Activated naive CD4-positive, alpha-beta T cell treated with anti-CD3 and anti-CD28 coated beads for 36 hours (primary cell): ENCODE measurements around the gene LRPAP1. TPM values are rescaled to one million over a fixed set of nuclear protein-coding genes. Genes with fewer than 3 reads are reported as not detected.

Source experiments
- CTCF ChIA-PET: fragments of 350-600 bp; sonication (Branson Sonifier 250); formaldehyde crosslinking; loops from one replicate; lab custom pipeline; 2021; ENCODE audit warnings: antibody characterized with exemption; lab: Charles Lee
- DNase-seq: peaks from one replicate; pipeline ENCODE4 v3.0.0-alpha.2; 2020
- H3K27ac Mint-ChIP-seq: one replicate; pipeline ENCODE4 v1.8.0; 2021; ENCODE audit warnings: mild to moderate bottlenecking, mixed read lengths
- H3K27me3 Mint-ChIP-seq: one replicate; pipeline ENCODE4 v1.8.0; 2021; ENCODE audit warnings: low read depth, mixed read lengths
- H3K36me3 Mint-ChIP-seq: one replicate; pipeline ENCODE4 v1.8.0; 2021; ENCODE audit warnings: low read depth, mixed read lengths
- H3K4me1 Mint-ChIP-seq: one replicate; pipeline ENCODE4 v1.8.0; 2021; ENCODE audit warnings: low read depth, mixed read lengths
- H3K4me3 Mint-ChIP-seq: one replicate; pipeline ENCODE4 v1.8.0; 2021; ENCODE audit warnings: mild to moderate bottlenecking, moderate library complexity, mixed read lengths
- H3K9me3 Mint-ChIP-seq: one replicate; pipeline ENCODE4 v1.8.0; 2021; ENCODE audit warnings: mixed read lengths
- intact Hi-C: fragments of 100-400 bp; cut with micrococcal nuclease; formaldehyde crosslinking; loops from one replicate; pipeline ENCODE4 v1.15.1; 2023
- total RNA-seq, 2 experiments: library from RNA; stranded (reverse); gene quantifications; one replicate each; pipeline ENCODE4 v1.2.3, GENCODE V29; 2021

LRPAP1 gene
- total RNA-seq, 2 experiments from 2014 or later = 50.2 TPM

GRCh38 chr4:3525532-3526430 lies 6.4 kb downstream of the LRPAP1 start:
- Mint-ChIP-seq H3K36me3 (peaks cover 4% of the 10 kb centered on the region), H3K4me1 (peaks cover 22% of the 10 kb centered on the region), H3K9me3 (no peaks in the 10 kb centered on the region), H3K27me3 (no peaks in the 10 kb centered on the region), H3K27ac (no peak overlapping the region), H3K4me3 (no peak overlapping the region)
- intact Hi-C loops = no loop called here
- DNase-seq = no peak
- CTCF ChIA-PET = no interaction called here

GRCh38 chr4:3524920-3525319 lies 7.3 kb downstream of the LRPAP1 start:
- Mint-ChIP-seq H3K4me1 (peaks cover 14% of the 10 kb centered on the region), H3K27ac (no peak overlapping the region), H3K36me3 (peaks cover 2% of the 10 kb centered on the region), H3K27me3 (no peaks in the 10 kb centered on the region), H3K9me3 (no peaks in the 10 kb centered on the region), H3K4me3 (no peak overlapping the region)
- DNase-seq = no peak
- intact Hi-C loops = no loop called here
- CTCF ChIA-PET = no interaction called here

GRCh38 chr4:3524349-3524748 lies 7.9 kb downstream of the LRPAP1 start:
- Mint-ChIP-seq H3K27ac (no peak overlapping the region), H3K4me3 (no peak overlapping the region), H3K27me3 (no peaks in the 10 kb centered on the region), H3K9me3 (no peaks in the 10 kb centered on the region), H3K4me1 (peaks cover 10% of the 10 kb centered on the region), H3K36me3 (peaks cover 5% of the 10 kb centered on the region)
- intact Hi-C loops = no loop called here
- CTCF ChIA-PET = no interaction called here
- no peak for DNase-seq

- H3K36me3 Mint-ChIP-seq = peaks cover 5% of the 10 kb centered on the region
- intact Hi-C loops = no loop called here
- H3K27ac Mint-ChIP-seq = no peak overlapping the region
- DNase-seq = no peak
- no peaks in the 10 kb centered on the region for H3K9me3 Mint-ChIP-seq
- H3K4me3 Mint-ChIP-seq = no peak overlapping the region
- peaks cover 9% of the 10 kb centered on the region for H3K4me1 Mint-ChIP-seq
- no peaks in the 10 kb centered on the region for H3K27me3 Mint-ChIP-seq
- CTCF ChIA-PET = no interaction called here
Observed at GRCh38 chr4:3523628-3524221, 8.5 kb downstream of the LRPAP1 start.

- Mint-ChIP-seq H3K4me1 (peaks cover 6% of the 10 kb centered on the region), H3K27ac (no peak overlapping the region), H3K4me3 (no peak overlapping the region), H3K36me3 (peaks cover 5% of the 10 kb centered on the region), H3K27me3 (no peaks in the 10 kb centered on the region), H3K9me3 (no peaks in the 10 kb centered on the region)
- CTCF ChIA-PET = no interaction called here
- DNase-seq = no peak
- intact Hi-C loops = no loop called here
Observed at GRCh38 chr4:3523146-3523627, 9.0 kb downstream of the LRPAP1 start.

- no peak overlapping the region for H3K27ac Mint-ChIP-seq
- no peak overlapping the region for H3K4me3 Mint-ChIP-seq
- H3K4me1 Mint-ChIP-seq = peaks cover 2% of the 10 kb centered on the region
- H3K9me3 Mint-ChIP-seq = no peaks in the 10 kb centered on the region
- intact Hi-C loops = no loop called here
- no peak for DNase-seq
- H3K36me3 Mint-ChIP-seq = peaks cover 5% of the 10 kb centered on the region
- CTCF ChIA-PET = no interaction called here
- no peaks in the 10 kb centered on the region for H3K27me3 Mint-ChIP-seq
Observed at GRCh38 chr4:3522651-3523050, 9.6 kb downstream of the LRPAP1 start.

GRCh38 chr4:3522326-3522640 lies 9.9 kb downstream of the LRPAP1 start:
- H3K9me3 Mint-ChIP-seq = no peaks in the 10 kb centered on the region
- CTCF ChIA-PET = no interaction called here
- H3K4me3 Mint-ChIP-seq = no peak overlapping the region
- H3K27me3 Mint-ChIP-seq = no peaks in the 10 kb centered on the region
- H3K4me1 Mint-ChIP-seq = peaks cover 2% of the 10 kb centered on the region
- peaks cover 9% of the 10 kb centered on the region for H3K36me3 Mint-ChIP-seq
- intact Hi-C loops = no loop called here
- DNase-seq = no peak
- H3K27ac Mint-ChIP-seq = no peak overlapping the region

GRCh38 chr4:3521621-3522325 lies 10.4 kb downstream of the LRPAP1 start:
- DNase-seq = no peak
- Mint-ChIP-seq H3K27me3 (no peaks in the 10 kb centered on the region), H3K4me3 (no peak overlapping the region), H3K36me3 (peaks cover 11% of the 10 kb centered on the region), H3K4me1 (peaks cover 2% of the 10 kb centered on the region), H3K9me3 (no peaks in the 10 kb centered on the region), H3K27ac (no peak overlapping the region)
- intact Hi-C loops = no loop called here
- CTCF ChIA-PET = no interaction called here

GRCh38 chr4:3520796-3521600 lies 11.2 kb downstream of the LRPAP1 start:
- Mint-ChIP-seq H3K27me3 (no peaks in the 10 kb centered on the region), H3K9me3 (no peaks in the 10 kb centered on the region), H3K36me3 (peaks cover 11% of the 10 kb centered on the region), H3K27ac (no peak overlapping the region), H3K4me1 (no peaks in the 10 kb centered on the region), H3K4me3 (no peak overlapping the region)
- DNase-seq = no peak
- intact Hi-C loops = no loop called here
- CTCF ChIA-PET = no interaction called here

- Mint-ChIP-seq H3K27me3 (no peaks in the 10 kb centered on the region), H3K9me3 (no peaks in the 10 kb centered on the region), H3K4me3 (no peak overlapping the region), H3K36me3 (peaks cover 11% of the 10 kb centered on the region), H3K4me1 (no peaks in the 10 kb centered on the region), H3K27ac (no peak overlapping the region)
- no peak for DNase-seq
- CTCF ChIA-PET = no interaction called here
- intact Hi-C loops = no loop called here
Observed at GRCh38 chr4:3520276-3520675, 11.9 kb downstream of the LRPAP1 start.

- DNase-seq = no peak
- Mint-ChIP-seq H3K4me3 (no peak overlapping the region), H3K27me3 (no peaks in the 10 kb centered on the region), H3K4me1 (no peaks in the 10 kb centered on the region), H3K9me3 (no peaks in the 10 kb centered on the region), H3K27ac (no peak overlapping the region), H3K36me3 (peaks cover 14% of the 10 kb centered on the region)
- intact Hi-C loops = no loop called here
- CTCF ChIA-PET = no interaction called here
Observed at GRCh38 chr4:3519468-3520264, 12.6 kb downstream of the LRPAP1 start.
